Uterus (tissue), 2 donors: Measurements from ENCODE around the gene FNDC1.

Experiments
- POLR2A ChIP-seq, 2 donors: fragments of 450-650 bp; IDR thresholded peaks; one replicate each; pipeline ENCODE4 v1.6.1; 2016; ENCODE audit warnings: antibody characterized with exemption in 2 of 2, mild to moderate bottlenecking in 1 of 2, moderate library complexity in 1 of 2
- TF ChIP-seq, protein P1 (sequence below), 4 experiments: fragments of 200-600 bp in 2 of 4; fragments of 450-650 bp in 2 of 4; sonication (generic) in 2 of 4; IDR thresholded peaks; one replicate each; pipeline ENCODE4 v1.5.1; 2016 to 2019; ENCODE audit warnings: antibody characterized with exemption in 4 of 4, mild to moderate bottlenecking in 2 of 4, moderate library complexity in 1 of 4

DNA sequence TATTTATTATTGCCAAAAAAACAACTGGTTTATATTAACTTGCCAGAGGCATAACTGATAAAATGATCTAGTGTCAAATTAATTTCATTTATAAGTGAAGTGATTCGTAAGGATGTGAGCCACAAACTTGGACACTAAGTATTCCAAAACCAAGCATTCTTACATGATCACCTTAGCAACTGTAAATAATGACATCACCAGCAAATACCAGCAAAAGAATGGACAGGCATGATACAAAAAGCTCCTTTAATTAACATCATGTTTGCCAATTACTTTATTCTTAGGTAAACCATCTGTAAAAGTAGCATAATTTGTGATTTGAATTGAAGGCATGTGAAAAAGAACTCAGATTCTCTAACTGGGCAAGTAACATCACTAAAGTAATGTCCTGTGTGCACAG lies 17.2 kb upstream of the FNDC1 start:
- TF ChIP-seq, protein P1, sequence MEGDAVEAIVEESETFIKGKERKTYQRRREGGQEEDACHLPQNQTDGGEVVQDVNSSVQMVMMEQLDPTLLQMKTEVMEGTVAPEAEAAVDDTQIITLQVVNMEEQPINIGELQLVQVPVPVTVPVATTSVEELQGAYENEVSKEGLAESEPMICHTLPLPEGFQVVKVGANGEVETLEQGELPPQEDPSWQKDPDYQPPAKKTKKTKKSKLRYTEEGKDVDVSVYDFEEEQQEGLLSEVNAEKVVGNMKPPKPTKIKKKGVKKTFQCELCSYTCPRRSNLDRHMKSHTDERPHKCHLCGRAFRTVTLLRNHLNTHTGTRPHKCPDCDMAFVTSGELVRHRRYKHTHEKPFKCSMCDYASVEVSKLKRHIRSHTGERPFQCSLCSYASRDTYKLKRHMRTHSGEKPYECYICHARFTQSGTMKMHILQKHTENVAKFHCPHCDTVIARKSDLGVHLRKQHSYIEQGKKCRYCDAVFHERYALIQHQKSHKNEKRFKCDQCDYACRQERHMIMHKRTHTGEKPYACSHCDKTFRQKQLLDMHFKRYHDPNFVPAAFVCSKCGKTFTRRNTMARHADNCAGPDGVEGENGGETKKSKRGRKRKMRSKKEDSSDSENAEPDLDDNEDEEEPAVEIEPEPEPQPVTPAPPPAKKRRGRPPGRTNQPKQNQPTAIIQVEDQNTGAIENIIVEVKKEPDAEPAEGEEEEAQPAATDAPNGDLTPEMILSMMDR (IDR thresholded peaks at IDR 0.05), result no peak
- no peak for TF ChIP-seq POLR2A (IDR thresholded peaks at IDR 0.05)
